ENCODE data around the gene CHST8. TPM values are rescaled to one million over a fixed set of nuclear protein-coding genes. Genes with fewer than 3 reads are reported as not detected.
"Not testable (repeated sequence)": the region's sequence is repeated elsewhere in the genome, so short reads cannot be mapped to it uniquely, and the experiment has no call there.

The CHST8 gene
- total RNA-seq, 1 donor = not detected

DNA sequence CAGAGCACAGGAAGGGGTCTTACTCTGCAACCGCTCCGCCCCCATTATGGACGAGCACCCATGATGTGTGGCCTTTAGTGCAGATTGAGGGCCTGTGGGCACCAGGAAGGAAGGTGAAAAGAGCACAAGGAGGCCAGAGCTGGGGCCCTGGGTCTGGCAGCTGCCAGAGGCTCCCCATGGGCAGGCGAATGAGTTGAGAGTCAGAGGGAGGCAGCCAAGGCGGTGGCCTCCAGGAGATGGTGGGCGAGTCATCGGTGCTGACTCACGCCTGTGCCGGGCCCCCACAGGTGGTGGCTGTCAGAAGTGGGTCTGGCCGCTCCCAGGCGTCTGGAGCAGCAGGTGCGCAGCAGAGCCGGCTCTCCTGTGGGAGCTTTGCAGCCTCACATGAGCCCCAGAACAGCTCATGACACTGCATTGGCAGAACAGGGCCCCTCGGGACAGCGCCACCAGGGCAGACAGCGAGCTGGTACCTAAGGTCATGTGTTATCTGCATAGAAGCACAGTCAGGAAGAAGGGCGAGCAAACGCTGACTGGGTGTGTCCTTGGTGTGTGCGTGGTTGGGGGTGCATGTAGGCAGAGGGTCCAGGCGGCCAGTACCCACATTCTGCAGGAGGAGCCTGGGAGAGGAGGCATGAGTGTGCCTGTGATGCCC lies 68.8 kb downstream of the CHST8 start:
- Histone ChIP-seq H3K4me1 (ENCODE audit: insufficient read depth, low read length) (no peaks in the 10 kb centered on the region), H4K20me1 (ENCODE audit: insufficient read depth, low read length) (no peaks in the 10 kb centered on the region), H3K36me3 (ENCODE audit: insufficient read depth, low read length) (no peaks in the 10 kb centered on the region), H2AFZ (ENCODE audit: low read length) (no peak overlapping the region), H3K4me3 (ENCODE audit: insufficient read depth, low read length) (no peak overlapping the region), H3K4me2 (ENCODE audit: insufficient read depth, low read length) (no peak overlapping the region), H3K79me2 (ENCODE audit: insufficient read depth, low read length) (no peaks in the 10 kb centered on the region), H3K9me3 (ENCODE audit: low read depth, low read length) (no peaks in the 10 kb centered on the region), H3K27ac (ENCODE audit: low read depth, low read length) (no peak overlapping the region), H3K27me3 (ENCODE audit: insufficient read depth, low read length) (peaks cover 1% of the 10 kb centered on the region)
- TF ChIP-seq, protein P1, sequence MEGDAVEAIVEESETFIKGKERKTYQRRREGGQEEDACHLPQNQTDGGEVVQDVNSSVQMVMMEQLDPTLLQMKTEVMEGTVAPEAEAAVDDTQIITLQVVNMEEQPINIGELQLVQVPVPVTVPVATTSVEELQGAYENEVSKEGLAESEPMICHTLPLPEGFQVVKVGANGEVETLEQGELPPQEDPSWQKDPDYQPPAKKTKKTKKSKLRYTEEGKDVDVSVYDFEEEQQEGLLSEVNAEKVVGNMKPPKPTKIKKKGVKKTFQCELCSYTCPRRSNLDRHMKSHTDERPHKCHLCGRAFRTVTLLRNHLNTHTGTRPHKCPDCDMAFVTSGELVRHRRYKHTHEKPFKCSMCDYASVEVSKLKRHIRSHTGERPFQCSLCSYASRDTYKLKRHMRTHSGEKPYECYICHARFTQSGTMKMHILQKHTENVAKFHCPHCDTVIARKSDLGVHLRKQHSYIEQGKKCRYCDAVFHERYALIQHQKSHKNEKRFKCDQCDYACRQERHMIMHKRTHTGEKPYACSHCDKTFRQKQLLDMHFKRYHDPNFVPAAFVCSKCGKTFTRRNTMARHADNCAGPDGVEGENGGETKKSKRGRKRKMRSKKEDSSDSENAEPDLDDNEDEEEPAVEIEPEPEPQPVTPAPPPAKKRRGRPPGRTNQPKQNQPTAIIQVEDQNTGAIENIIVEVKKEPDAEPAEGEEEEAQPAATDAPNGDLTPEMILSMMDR (IDR thresholded peaks at IDR 0.05; ENCODE audit: extremely low read depth, low read depth, low read length) = no peak
- no peak for DNase-seq (ENCODE audit: insufficient read length, low spot score, missing footprints)

DNA sequence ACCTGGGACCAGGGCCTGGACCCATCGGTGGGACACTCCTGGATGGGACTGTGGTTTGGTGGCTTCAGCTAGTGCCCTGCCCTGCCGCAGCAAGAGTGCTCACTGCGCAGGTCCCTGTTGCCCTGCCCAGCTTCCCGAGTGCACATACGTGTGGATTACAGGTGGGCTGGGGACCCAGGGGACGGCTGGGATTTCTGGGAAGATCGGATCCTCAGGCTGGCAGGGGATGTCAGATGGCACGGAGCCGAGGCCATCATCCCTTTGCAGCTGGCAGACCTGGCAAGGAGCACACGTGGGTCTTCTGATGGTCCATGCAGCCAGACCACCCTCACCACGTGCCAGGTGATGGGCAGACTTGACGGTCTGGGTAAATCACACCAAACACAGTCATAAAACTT lies 69.3 kb downstream of the CHST8 start:
- Histone ChIP-seq H3K4me2 (ENCODE audit: insufficient read depth, low read length) (no peak overlapping the region), H3K27me3 (ENCODE audit: insufficient read depth, low read length) (no peaks in the 10 kb centered on the region), H3K79me2 (ENCODE audit: insufficient read depth, low read length) (no peaks in the 10 kb centered on the region), H3K36me3 (ENCODE audit: insufficient read depth, low read length) (no peaks in the 10 kb centered on the region), H3K27ac (ENCODE audit: low read depth, low read length) (no peak overlapping the region), H3K9me3 (ENCODE audit: low read depth, low read length) (no peaks in the 10 kb centered on the region), H2AFZ (ENCODE audit: low read length) (no peak overlapping the region), H3K4me1 (ENCODE audit: insufficient read depth, low read length) (no peaks in the 10 kb centered on the region), H4K20me1 (ENCODE audit: insufficient read depth, low read length) (no peaks in the 10 kb centered on the region), H3K4me3 (ENCODE audit: insufficient read depth, low read length) (no peak overlapping the region)
- TF ChIP-seq, protein P1 (IDR thresholded peaks at IDR 0.05; ENCODE audit: extremely low read depth, low read depth, low read length) = no peak
- no peak for DNase-seq (ENCODE audit: insufficient read length, low spot score, missing footprints)

DNA sequence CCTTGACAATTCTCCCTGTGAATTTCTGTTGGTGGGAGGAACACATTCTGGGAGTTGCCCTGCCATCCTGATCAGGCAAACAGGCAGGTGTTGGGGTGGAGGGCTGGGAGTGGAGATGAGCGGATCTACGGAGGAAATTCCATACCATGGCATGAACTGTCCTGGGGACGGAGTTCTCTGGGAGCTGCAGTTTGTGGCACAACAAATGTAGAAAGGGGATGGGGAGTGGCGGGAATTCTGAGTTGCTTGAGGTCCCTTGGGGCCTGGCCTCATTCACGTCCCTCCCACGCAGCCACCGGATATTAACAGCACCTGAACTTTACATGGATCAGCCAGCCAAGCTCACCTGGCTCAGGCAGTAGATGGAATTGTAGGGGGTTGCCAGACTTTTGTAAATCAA lies 70.0 kb downstream of the CHST8 start:
- no peaks in the 10 kb centered on the region for H3K27me3 ChIP-seq (ENCODE audit: insufficient read depth, low read length)
- no peak overlapping the region for H3K27ac ChIP-seq (ENCODE audit: low read depth, low read length)
- no peaks in the 10 kb centered on the region for H3K9me3 ChIP-seq (ENCODE audit: low read depth, low read length)
- DNase-seq (ENCODE audit: insufficient read length, low spot score, missing footprints) = no peak
- H3K4me2 ChIP-seq (ENCODE audit: insufficient read depth, low read length) = no peak overlapping the region
- H3K4me1 ChIP-seq (ENCODE audit: insufficient read depth, low read length) = no peaks in the 10 kb centered on the region
- TF ChIP-seq, protein P1 (IDR thresholded peaks at IDR 0.05; ENCODE audit: extremely low read depth, low read depth, low read length) = no peak
- no peaks in the 10 kb centered on the region for H4K20me1 ChIP-seq (ENCODE audit: insufficient read depth, low read length)
- H3K79me2 ChIP-seq (ENCODE audit: insufficient read depth, low read length) = no peaks in the 10 kb centered on the region
- no peak overlapping the region for H2AFZ ChIP-seq (ENCODE audit: low read length)
- H3K36me3 ChIP-seq (ENCODE audit: insufficient read depth, low read length) = no peaks in the 10 kb centered on the region
- H3K4me3 ChIP-seq (ENCODE audit: insufficient read depth, low read length) = no peak overlapping the region

DNA sequence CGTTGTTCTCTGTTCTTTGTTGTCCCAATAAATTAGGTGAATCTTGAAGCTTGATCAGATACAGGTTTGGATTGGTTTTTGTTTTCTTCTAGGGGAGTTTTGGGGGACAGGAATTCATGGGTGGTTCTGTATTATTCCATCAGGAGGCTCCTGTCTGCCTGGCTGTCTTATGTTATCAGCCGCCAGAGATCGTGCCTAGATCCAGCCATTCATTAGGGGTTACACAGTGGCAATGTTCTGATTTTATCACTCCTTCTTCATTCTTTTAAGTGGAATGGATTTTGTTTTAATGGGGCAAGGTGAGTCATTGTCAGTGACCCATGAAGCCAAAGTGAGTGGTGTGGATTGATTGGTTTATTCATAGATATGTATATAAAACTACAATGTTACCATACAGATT lies 71.9 kb downstream of the CHST8 start:
- no peaks in the 10 kb centered on the region for H3K9me3 ChIP-seq (ENCODE audit: low read depth, low read length)
- H3K79me2 ChIP-seq (ENCODE audit: insufficient read depth, low read length) = no peaks in the 10 kb centered on the region

DNA sequence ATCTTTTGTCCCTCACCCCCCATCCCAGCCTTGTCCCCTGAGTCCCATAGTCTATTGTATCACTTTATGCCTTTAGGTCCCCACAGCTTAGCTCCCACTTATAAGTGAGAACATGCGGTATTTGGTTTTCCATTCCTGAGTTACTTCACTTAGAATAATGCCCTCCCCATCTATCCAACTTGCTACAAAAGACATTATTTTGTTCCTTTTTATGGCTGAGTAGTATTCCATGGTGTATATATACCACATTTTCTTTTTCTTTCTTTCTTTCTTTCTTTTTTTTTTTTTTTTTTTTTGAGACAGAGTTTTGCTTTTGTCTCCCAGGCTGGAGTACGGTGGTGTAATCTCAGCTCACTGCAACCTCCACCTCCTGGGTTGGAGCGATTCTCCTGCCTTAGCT lies 73.8 kb downstream of the CHST8 start:
- H3K4me1 ChIP-seq (ENCODE audit: insufficient read depth, low read length); H3K36me3 ChIP-seq (ENCODE audit: insufficient read depth, low read length); DNase-seq (ENCODE audit: insufficient read length, low spot score, missing footprints); H2AFZ ChIP-seq (ENCODE audit: low read length); H3K27me3 ChIP-seq (ENCODE audit: insufficient read depth, low read length); H3K9me3 ChIP-seq (ENCODE audit: low read depth, low read length); H3K4me3 ChIP-seq (ENCODE audit: insufficient read depth, low read length); H3K4me2 ChIP-seq (ENCODE audit: insufficient read depth, low read length); H4K20me1 ChIP-seq (ENCODE audit: insufficient read depth, low read length); H3K79me2 ChIP-seq (ENCODE audit: insufficient read depth, low read length); H3K27ac ChIP-seq (ENCODE audit: low read depth, low read length): not testable (repeated sequence)

More for the DNA sequence above, 71.9 kb downstream of the CHST8 start:
- no peaks in the 10 kb centered on the region for H3K36me3 ChIP-seq (ENCODE audit: insufficient read depth, low read length)
- H3K4me3 ChIP-seq (ENCODE audit: insufficient read depth, low read length) = no peak overlapping the region
- peak; percentile 51 for DNase-seq (ENCODE audit: insufficient read length, low spot score, missing footprints)
- no peak overlapping the region for H2AFZ ChIP-seq (ENCODE audit: low read length)
- no peak overlapping the region for H3K27ac ChIP-seq (ENCODE audit: low read depth, low read length)
- H3K4me1 ChIP-seq (ENCODE audit: insufficient read depth, low read length) = no peaks in the 10 kb centered on the region
- H4K20me1 ChIP-seq (ENCODE audit: insufficient read depth, low read length) = no peaks in the 10 kb centered on the region
- TF ChIP-seq, protein P1 (IDR thresholded peaks at IDR 0.05; ENCODE audit: extremely low read depth, low read depth, low read length) = no peak
- no peak overlapping the region for H3K4me2 ChIP-seq (ENCODE audit: insufficient read depth, low read length)
- H3K27me3 ChIP-seq (ENCODE audit: insufficient read depth, low read length) = no peaks in the 10 kb centered on the region

Measured in osteoblast (primary cell).